Neural cell (in vitro differentiated cells): ENCODE results near the gene ANG. TPM values are rescaled to one million over a fixed set of nuclear protein-coding genes. Genes with fewer than 3 reads are reported as not detected.

Experiments
- H2AFZ ChIP-seq: fragments of 200-600, 300-800 bp; sonication (generic), shearing (Covaris generic); 2 replicates; pipeline ENCODE4 v1.6.0; 2014; ENCODE audit warnings: low read depth, mild to moderate bottlenecking, antibody characterized with exemption, low read length, moderate library complexity
- H3F3A ChIP-seq: fragments of 200-600 bp; shearing (Covaris generic); 2 replicates; pipeline ENCODE4 v1.6.1; 2016; ENCODE audit warnings: mild to moderate bottlenecking, moderate library complexity, mixed read lengths, antibody characterized with exemption, low read length; ENCODE audit not compliant: insufficient read depth, poor library complexity, severe bottlenecking
- H3K27ac ChIP-seq: fragments of 200-600, 300-800 bp; sonication (generic), shearing (Covaris generic); 2 replicates; pipeline ENCODE4 v1.5.1; 2014; ENCODE audit warnings: mild to moderate bottlenecking, low read length, moderate library complexity
- H3K27me3 ChIP-seq: fragments of 300-800, 200-600 bp; sonication (generic), shearing (Covaris generic); 2 replicates; pipeline ENCODE4 v1.6.0; 2014; ENCODE audit warnings: mild to moderate bottlenecking, low read depth, low read length, moderate library complexity; ENCODE audit not compliant: insufficient read depth
- H3K36me3 ChIP-seq: fragments of 300-800, 200-600 bp; sonication (generic), shearing (Covaris generic); 2 replicates; pipeline ENCODE4 v1.5.1; 2014; ENCODE audit warnings: mild to moderate bottlenecking, antibody characterized with exemption, low read length, moderate library complexity; ENCODE audit not compliant: insufficient read depth
- H3K4me2 ChIP-seq: fragments of 300-800, 200-600 bp; sonication (generic), shearing (Covaris generic); 2 replicates; pipeline ENCODE4 v1.6.0; 2014; ENCODE audit warnings: mild to moderate bottlenecking, low read length
- H3K4me3 ChIP-seq: fragments of 300-800, 200-600 bp; sonication (generic), shearing (Covaris generic); 2 replicates; pipeline ENCODE4 v1.5.1; 2014; ENCODE audit warnings: mild to moderate bottlenecking, low read length, moderate library complexity
- H3K79me2 ChIP-seq: fragments of 200-600 bp; shearing (Covaris generic); replicated peaks from 2 replicates; pipeline ENCODE4 v1.6.0; 2014; ENCODE audit warnings: mild to moderate bottlenecking, low read length, moderate library complexity; ENCODE audit not compliant: insufficient read depth
- H3K9ac ChIP-seq: fragments of 300-800, 200-600 bp; sonication (generic), shearing (Covaris generic); 2 replicates; pipeline ENCODE4 v1.6.1; 2016; ENCODE audit warnings: mild to moderate bottlenecking, low read length, mixed read lengths
- H3K9me2 ChIP-seq: fragments of 200-600 bp; shearing (Covaris generic); 2 replicates; pipeline ENCODE4 v1.6.1; 2016; ENCODE audit warnings: mild to moderate bottlenecking, low read length, mixed read lengths; ENCODE audit not compliant: insufficient read depth
- H3K9me3 ChIP-seq: fragments of 200-600, 300-800 bp; sonication (generic), shearing (Covaris generic); 2 replicates; pipeline ENCODE4 v1.6.1; 2016; ENCODE audit warnings: mild to moderate bottlenecking, mixed run types, low read length, moderate library complexity, mixed read lengths
- H4K20me1 ChIP-seq: fragments of 200-600 bp; shearing (Covaris generic); 2 replicates; pipeline ENCODE4 v1.6.1; 2016; ENCODE audit warnings: mild to moderate bottlenecking, mixed run types; ENCODE audit not compliant: insufficient read depth
- EP300 ChIP-seq: fragments of 450-650 bp; conservative IDR thresholded peaks from 2 replicates; pipeline ENCODE4 v1.6.1; 2014; ENCODE audit warnings: antibody characterized with exemption, mild to moderate bottlenecking, moderate library complexity; ENCODE audit not compliant: poor library complexity, severe bottlenecking
- EZH2 ChIP-seq: fragments of 200-600, 300-800 bp; shearing (Covaris generic), sonication (generic); IDR thresholded peaks from 2 replicates; pipeline ENCODE4 v1.6.1; 2014; ENCODE audit warnings: antibody characterized with exemption, low read length, borderline replicate concordance, mild to moderate bottlenecking; ENCODE audit not compliant: insufficient read depth, poor library complexity, severe bottlenecking
- MXI1 ChIP-seq: fragments of 450-650 bp; conservative IDR thresholded peaks from 2 replicates; pipeline ENCODE4 v1.6.1; 2014; ENCODE audit warnings: antibody characterized with exemption, mild to moderate bottlenecking; ENCODE audit not compliant: poor library complexity, severe bottlenecking
- POLR2AphosphoS5 ChIP-seq: IDR thresholded peaks from 2 replicates; pipeline ENCODE4 v1.6.1; 2012
- RAD21 ChIP-seq: fragments of 450-650 bp; conservative IDR thresholded peaks from 2 replicates; pipeline ENCODE4 v1.6.1; 2014; ENCODE audit warnings: antibody characterized with exemption, mild to moderate bottlenecking, moderate library complexity
- SMC3 ChIP-seq: fragments of 450-650 bp; conservative IDR thresholded peaks from 2 replicates; pipeline ENCODE4 v1.6.1; 2014; ENCODE audit warnings: antibody characterized with exemption, mild to moderate bottlenecking, moderate library complexity; ENCODE audit not compliant: poor library complexity
- TAF1 ChIP-seq: IDR thresholded peaks from 2 replicates; pipeline ENCODE4 v1.6.1; 2012; ENCODE audit warnings: low read depth
- polyA plus RNA-seq: library from polyadenylated mRNA; depleted of rRNA; stranded (reverse); fragments of >200 nt; gene quantifications from 2 replicates; pipeline ENCODE4 v1.2.3, GENCODE V29; 2014
- TF ChIP-seq, protein P1 (sequence below): fragments of 450-650 bp; IDR thresholded peaks from 2 replicates; pipeline ENCODE4 v1.5.1; 2014; ENCODE audit warnings: antibody characterized with exemption, mild to moderate bottlenecking, moderate library complexity; ENCODE audit not compliant: poor library complexity, severe bottlenecking
- TF ChIP-seq, protein P2 (sequence below): IDR thresholded peaks from 2 replicates; pipeline ENCODE4 v1.6.1; 2012; ENCODE audit warnings: borderline replicate concordance

The ANG gene
- polyA plus RNA-seq, 1 donor from 2014 or later, result 0.47 TPM

DNA sequence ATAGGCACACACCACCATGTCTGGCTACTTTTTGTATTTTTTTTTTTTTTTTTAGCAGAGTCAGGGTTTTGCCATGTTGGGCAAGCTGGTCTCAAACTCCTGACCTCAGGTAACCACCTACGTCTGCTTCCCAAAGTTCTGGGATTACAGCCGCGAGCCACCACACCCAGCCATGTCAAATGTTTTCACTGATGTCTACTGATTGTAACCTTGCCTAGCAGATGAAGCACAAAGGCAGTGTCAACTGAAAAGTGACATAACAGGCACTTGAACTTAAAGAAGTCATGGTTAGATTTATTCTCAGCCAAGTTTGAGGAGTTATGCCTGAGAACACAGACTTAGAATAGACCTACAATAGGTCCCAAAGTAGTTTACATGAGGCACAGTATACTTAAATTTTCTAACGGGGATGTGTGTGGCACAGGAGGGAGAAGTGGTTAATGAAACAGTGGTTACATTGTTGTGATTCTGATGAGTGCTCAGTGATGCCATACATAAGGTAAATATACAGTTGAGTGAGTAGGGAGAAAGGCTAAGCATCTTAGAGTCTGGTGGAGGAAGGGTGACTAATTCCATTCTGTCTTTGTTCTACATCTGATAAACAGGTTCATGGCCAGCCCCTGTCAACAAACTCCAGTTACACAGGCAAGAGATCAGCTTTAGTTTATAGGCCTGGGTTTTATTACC is 16.8 kb upstream of the ANG start:
- H3K4me2 ChIP-seq, result no peak overlapping the region
- no peaks in the 10 kb centered on the region for H4K20me1 ChIP-seq

DNA sequence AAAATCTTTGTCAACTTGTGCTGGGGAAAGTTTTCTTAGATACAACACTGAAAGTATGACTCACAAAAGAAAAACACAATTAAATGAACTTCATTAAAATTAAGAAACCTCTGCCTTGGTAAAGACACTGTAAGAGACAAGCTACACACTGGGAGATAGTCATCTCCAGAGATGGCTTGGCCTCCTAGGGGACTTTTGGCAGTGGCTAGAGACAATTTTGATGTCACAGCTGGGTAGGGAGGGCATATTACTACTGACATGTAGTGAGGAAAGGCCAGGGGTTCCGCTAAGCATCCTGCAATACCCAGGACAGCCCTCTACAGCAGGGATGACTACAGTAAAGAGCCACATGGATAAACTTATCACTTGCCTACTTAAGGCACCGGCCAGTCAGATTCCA is 12.9 kb upstream of the ANG start:
- Histone ChIP-seq H3K4me2 (no peak overlapping the region), H3K9me2 (no peaks in the 10 kb centered on the region), H3F3A (no peaks in the 10 kb centered on the region), H3K4me3 (no peak overlapping the region), H3K36me3 (no peaks in the 10 kb centered on the region), H2AFZ (no peak overlapping the region), H4K20me1 (no peaks in the 10 kb centered on the region), H3K79me2 (no peaks in the 10 kb centered on the region), H3K27ac (no peak overlapping the region), H3K9me3 (no peaks in the 10 kb centered on the region), H3K9ac (no peak overlapping the region), H3K27me3 (no peaks in the 10 kb centered on the region)
- TF ChIP-seq, protein P1, sequence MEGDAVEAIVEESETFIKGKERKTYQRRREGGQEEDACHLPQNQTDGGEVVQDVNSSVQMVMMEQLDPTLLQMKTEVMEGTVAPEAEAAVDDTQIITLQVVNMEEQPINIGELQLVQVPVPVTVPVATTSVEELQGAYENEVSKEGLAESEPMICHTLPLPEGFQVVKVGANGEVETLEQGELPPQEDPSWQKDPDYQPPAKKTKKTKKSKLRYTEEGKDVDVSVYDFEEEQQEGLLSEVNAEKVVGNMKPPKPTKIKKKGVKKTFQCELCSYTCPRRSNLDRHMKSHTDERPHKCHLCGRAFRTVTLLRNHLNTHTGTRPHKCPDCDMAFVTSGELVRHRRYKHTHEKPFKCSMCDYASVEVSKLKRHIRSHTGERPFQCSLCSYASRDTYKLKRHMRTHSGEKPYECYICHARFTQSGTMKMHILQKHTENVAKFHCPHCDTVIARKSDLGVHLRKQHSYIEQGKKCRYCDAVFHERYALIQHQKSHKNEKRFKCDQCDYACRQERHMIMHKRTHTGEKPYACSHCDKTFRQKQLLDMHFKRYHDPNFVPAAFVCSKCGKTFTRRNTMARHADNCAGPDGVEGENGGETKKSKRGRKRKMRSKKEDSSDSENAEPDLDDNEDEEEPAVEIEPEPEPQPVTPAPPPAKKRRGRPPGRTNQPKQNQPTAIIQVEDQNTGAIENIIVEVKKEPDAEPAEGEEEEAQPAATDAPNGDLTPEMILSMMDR, result no peak
- TF ChIP-seq RAD21, result no peak
- no peak for TF ChIP-seq TAF1
- no peak for TF ChIP-seq SMC3
- TF ChIP-seq, protein P2, sequence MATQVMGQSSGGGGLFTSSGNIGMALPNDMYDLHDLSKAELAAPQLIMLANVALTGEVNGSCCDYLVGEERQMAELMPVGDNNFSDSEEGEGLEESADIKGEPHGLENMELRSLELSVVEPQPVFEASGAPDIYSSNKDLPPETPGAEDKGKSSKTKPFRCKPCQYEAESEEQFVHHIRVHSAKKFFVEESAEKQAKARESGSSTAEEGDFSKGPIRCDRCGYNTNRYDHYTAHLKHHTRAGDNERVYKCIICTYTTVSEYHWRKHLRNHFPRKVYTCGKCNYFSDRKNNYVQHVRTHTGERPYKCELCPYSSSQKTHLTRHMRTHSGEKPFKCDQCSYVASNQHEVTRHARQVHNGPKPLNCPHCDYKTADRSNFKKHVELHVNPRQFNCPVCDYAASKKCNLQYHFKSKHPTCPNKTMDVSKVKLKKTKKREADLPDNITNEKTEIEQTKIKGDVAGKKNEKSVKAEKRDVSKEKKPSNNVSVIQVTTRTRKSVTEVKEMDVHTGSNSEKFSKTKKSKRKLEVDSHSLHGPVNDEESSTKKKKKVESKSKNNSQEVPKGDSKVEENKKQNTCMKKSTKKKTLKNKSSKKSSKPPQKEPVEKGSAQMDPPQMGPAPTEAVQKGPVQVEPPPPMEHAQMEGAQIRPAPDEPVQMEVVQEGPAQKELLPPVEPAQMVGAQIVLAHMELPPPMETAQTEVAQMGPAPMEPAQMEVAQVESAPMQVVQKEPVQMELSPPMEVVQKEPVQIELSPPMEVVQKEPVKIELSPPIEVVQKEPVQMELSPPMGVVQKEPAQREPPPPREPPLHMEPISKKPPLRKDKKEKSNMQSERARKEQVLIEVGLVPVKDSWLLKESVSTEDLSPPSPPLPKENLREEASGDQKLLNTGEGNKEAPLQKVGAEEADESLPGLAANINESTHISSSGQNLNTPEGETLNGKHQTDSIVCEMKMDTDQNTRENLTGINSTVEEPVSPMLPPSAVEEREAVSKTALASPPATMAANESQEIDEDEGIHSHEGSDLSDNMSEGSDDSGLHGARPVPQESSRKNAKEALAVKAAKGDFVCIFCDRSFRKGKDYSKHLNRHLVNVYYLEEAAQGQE, result no peak
- TF ChIP-seq EP300, result no peak

More for the DNA sequence above, 16.8 kb upstream of the ANG start:
- Histone ChIP-seq H3K36me3 (no peaks in the 10 kb centered on the region), H3K9me2 (no peaks in the 10 kb centered on the region), H3K27ac (no peak overlapping the region), H3K4me3 (no peak overlapping the region), H3F3A (no peaks in the 10 kb centered on the region), H2AFZ (no peak overlapping the region), H3K9ac (no peak overlapping the region), H3K79me2 (no peaks in the 10 kb centered on the region), H3K9me3 (no peaks in the 10 kb centered on the region), H3K27me3 (no peaks in the 10 kb centered on the region)
- no peak for TF ChIP-seq EP300
- TF ChIP-seq, protein P2, result no peak
- TF ChIP-seq, protein P1, result no peak
- TF ChIP-seq MXI1, result no peak
- TF ChIP-seq EZH2, result no peak
- TF ChIP-seq POLR2AphosphoS5, result no peak
- TF ChIP-seq SMC3, result no peak
- no peak for TF ChIP-seq TAF1
- no peak for TF ChIP-seq RAD21
